Neural cell (in vitro differentiated cells): ENCODE results near the gene PTPRK. TPM values are rescaled to one million over a fixed set of nuclear protein-coding genes. Genes with fewer than 3 reads are reported as not detected.

Experiments used
- H2AFZ ChIP-seq: fragments of 200-600, 300-800 bp; sonication (generic), shearing (Covaris generic); 2 replicates; pipeline ENCODE4 v1.6.0; 2014; ENCODE audit warnings: low read depth, mild to moderate bottlenecking, antibody characterized with exemption, low read length, moderate library complexity
- H3F3A ChIP-seq: fragments of 200-600 bp; shearing (Covaris generic); 2 replicates; pipeline ENCODE4 v1.6.1; 2016; ENCODE audit warnings: mild to moderate bottlenecking, moderate library complexity, mixed read lengths, antibody characterized with exemption, low read length; ENCODE audit not compliant: insufficient read depth, poor library complexity, severe bottlenecking
- H3K27ac ChIP-seq: fragments of 200-600, 300-800 bp; sonication (generic), shearing (Covaris generic); 2 replicates; pipeline ENCODE4 v1.5.1; 2014; ENCODE audit warnings: mild to moderate bottlenecking, low read length, moderate library complexity
- H3K27me3 ChIP-seq: fragments of 300-800, 200-600 bp; sonication (generic), shearing (Covaris generic); 2 replicates; pipeline ENCODE4 v1.6.0; 2014; ENCODE audit warnings: mild to moderate bottlenecking, low read depth, low read length, moderate library complexity; ENCODE audit not compliant: insufficient read depth
- H3K36me3 ChIP-seq: fragments of 300-800, 200-600 bp; sonication (generic), shearing (Covaris generic); 2 replicates; pipeline ENCODE4 v1.5.1; 2014; ENCODE audit warnings: mild to moderate bottlenecking, antibody characterized with exemption, low read length, moderate library complexity; ENCODE audit not compliant: insufficient read depth
- H3K4me2 ChIP-seq: fragments of 300-800, 200-600 bp; sonication (generic), shearing (Covaris generic); 2 replicates; pipeline ENCODE4 v1.6.0; 2014; ENCODE audit warnings: mild to moderate bottlenecking, low read length
- H3K4me3 ChIP-seq: fragments of 300-800, 200-600 bp; sonication (generic), shearing (Covaris generic); 2 replicates; pipeline ENCODE4 v1.5.1; 2014; ENCODE audit warnings: mild to moderate bottlenecking, low read length, moderate library complexity
- H3K79me2 ChIP-seq: fragments of 200-600 bp; shearing (Covaris generic); replicated peaks from 2 replicates; pipeline ENCODE4 v1.6.0; 2014; ENCODE audit warnings: mild to moderate bottlenecking, low read length, moderate library complexity; ENCODE audit not compliant: insufficient read depth
- H3K9ac ChIP-seq: fragments of 300-800, 200-600 bp; sonication (generic), shearing (Covaris generic); 2 replicates; pipeline ENCODE4 v1.6.1; 2016; ENCODE audit warnings: mild to moderate bottlenecking, low read length, mixed read lengths
- H3K9me2 ChIP-seq: fragments of 200-600 bp; shearing (Covaris generic); 2 replicates; pipeline ENCODE4 v1.6.1; 2016; ENCODE audit warnings: mild to moderate bottlenecking, low read length, mixed read lengths; ENCODE audit not compliant: insufficient read depth
- H3K9me3 ChIP-seq: fragments of 200-600, 300-800 bp; sonication (generic), shearing (Covaris generic); 2 replicates; pipeline ENCODE4 v1.6.1; 2016; ENCODE audit warnings: mild to moderate bottlenecking, mixed run types, low read length, moderate library complexity, mixed read lengths
- H4K20me1 ChIP-seq: fragments of 200-600 bp; shearing (Covaris generic); 2 replicates; pipeline ENCODE4 v1.6.1; 2016; ENCODE audit warnings: mild to moderate bottlenecking, mixed run types; ENCODE audit not compliant: insufficient read depth
- CTCF ChIP-seq: fragments of 450-650 bp; IDR thresholded peaks from 2 replicates; pipeline ENCODE4 v1.5.1; 2014; ENCODE audit warnings: antibody characterized with exemption, mild to moderate bottlenecking, moderate library complexity; ENCODE audit not compliant: poor library complexity, severe bottlenecking
- EP300 ChIP-seq: fragments of 450-650 bp; conservative IDR thresholded peaks from 2 replicates; pipeline ENCODE4 v1.6.1; 2014; ENCODE audit warnings: antibody characterized with exemption, mild to moderate bottlenecking, moderate library complexity; ENCODE audit not compliant: poor library complexity, severe bottlenecking
- EZH2 ChIP-seq: fragments of 200-600, 300-800 bp; shearing (Covaris generic), sonication (generic); IDR thresholded peaks from 2 replicates; pipeline ENCODE4 v1.6.1; 2014; ENCODE audit warnings: antibody characterized with exemption, low read length, borderline replicate concordance, mild to moderate bottlenecking; ENCODE audit not compliant: insufficient read depth, poor library complexity, severe bottlenecking
- MXI1 ChIP-seq: fragments of 450-650 bp; conservative IDR thresholded peaks from 2 replicates; pipeline ENCODE4 v1.6.1; 2014; ENCODE audit warnings: antibody characterized with exemption, mild to moderate bottlenecking; ENCODE audit not compliant: poor library complexity, severe bottlenecking
- POLR2AphosphoS5 ChIP-seq: IDR thresholded peaks from 2 replicates; pipeline ENCODE4 v1.6.1; 2012
- RAD21 ChIP-seq: fragments of 450-650 bp; conservative IDR thresholded peaks from 2 replicates; pipeline ENCODE4 v1.6.1; 2014; ENCODE audit warnings: antibody characterized with exemption, mild to moderate bottlenecking, moderate library complexity
- REST ChIP-seq: IDR thresholded peaks from 2 replicates; pipeline ENCODE4 v1.6.1; 2012; ENCODE audit warnings: borderline replicate concordance
- SMC3 ChIP-seq: fragments of 450-650 bp; conservative IDR thresholded peaks from 2 replicates; pipeline ENCODE4 v1.6.1; 2014; ENCODE audit warnings: antibody characterized with exemption, mild to moderate bottlenecking, moderate library complexity; ENCODE audit not compliant: poor library complexity
- TAF1 ChIP-seq: IDR thresholded peaks from 2 replicates; pipeline ENCODE4 v1.6.1; 2012; ENCODE audit warnings: low read depth
- polyA plus RNA-seq: library from polyadenylated mRNA; depleted of rRNA; stranded (reverse); fragments of >200 nt; gene quantifications from 2 replicates; pipeline ENCODE4 v1.2.3, GENCODE V29; 2014

Gene PTPRK
- polyA plus RNA-seq, 1 donor from 2014 or later, result 10.4 TPM

GRCh38 chr6:128365520-128366160 lies 154.8 kb downstream of the PTPRK start:
- Histone ChIP-seq H3K4me3 (no peak overlapping the region), H3K9ac (no peak overlapping the region), H3K27me3 (no peaks in the 10 kb centered on the region), H4K20me1 (no peaks in the 10 kb centered on the region), H3F3A (no peaks in the 10 kb centered on the region), H3K9me2 (no peaks in the 10 kb centered on the region), H3K9me3 (no peaks in the 10 kb centered on the region), H3K36me3 (no peaks in the 10 kb centered on the region), H3K79me2 (no peaks in the 10 kb centered on the region), H3K27ac (no peak overlapping the region), H2AFZ (no peak overlapping the region), H3K4me2 (no peak overlapping the region)
- TF ChIP-seq MXI1, result no peak
- TF ChIP-seq CTCF, result no peak
- no peak for TF ChIP-seq RAD21
- no peak for TF ChIP-seq TAF1
- no peak for TF ChIP-seq EP300
- TF ChIP-seq SMC3, result no peak
- no peak for TF ChIP-seq EZH2
- no peak for TF ChIP-seq POLR2AphosphoS5
- TF ChIP-seq REST, result no peak

GRCh38 chr6:128364766-128365519 lies 155.5 kb downstream of the PTPRK start:
- Histone ChIP-seq H3K4me3 (no peak overlapping the region), H3K36me3 (no peaks in the 10 kb centered on the region), H3K4me2 (no peak overlapping the region), H3K9me2 (no peaks in the 10 kb centered on the region), H3K27me3 (no peaks in the 10 kb centered on the region), H3K79me2 (no peaks in the 10 kb centered on the region), H3F3A (no peaks in the 10 kb centered on the region), H3K27ac (no peak overlapping the region), H3K9me3 (no peaks in the 10 kb centered on the region), H3K9ac (no peak overlapping the region), H2AFZ (no peak overlapping the region), H4K20me1 (no peaks in the 10 kb centered on the region)
- TF ChIP-seq EZH2 (no peak), REST (no peak), TAF1 (no peak), MXI1 (no peak), POLR2AphosphoS5 (no peak), SMC3 (no peak), EP300 (no peak), RAD21 (no peak)
